Measurements from ENCODE around the gene IRF7. TPM values are rescaled to one million over a fixed set of nuclear protein-coding genes. Genes with fewer than 3 reads are reported as not detected.

The IRF7 gene
- total RNA-seq, 1 donor from 2014 or later: 74.1 TPM

- ChIA-PET CTCF (no interaction called here), POLR2A (interaction anchor here (0.6 kb wide), 1 partner anchor 317 kb away, joined by 3 read pairs; no protein-coding TSS in a partner anchor)
- Mint-ChIP-seq H3K9me3 (no peaks in the 10 kb centered on the region), H3K27me3 (no peaks in the 10 kb centered on the region), H3K4me3 (no peak overlapping the region), H3K4me1 (peaks cover 23% of the 10 kb centered on the region), H3K27ac (peak overlapping the region; percentile 30), H3K36me3 (ENCODE audit: low read depth) (peaks cover 5% of the 10 kb centered on the region)
- no peak for DNase-seq
- TF ChIP-seq CTCF (IDR thresholded peaks at IDR 0.05): no peak
- ATAC-seq (ENCODE audit: low read depth): no peak
- intact Hi-C loops (cut with micrococcal nuclease): loop anchor here (2.0 to 10.0 kb wide), 4 partner anchors 19 to 1237 kb away; partner anchors contain the start of genes DRD4 and LSP1
Measured at GRCh38 chr11:617912-618682, 2.3 kb upstream of the IRF7 start.

DNA sequence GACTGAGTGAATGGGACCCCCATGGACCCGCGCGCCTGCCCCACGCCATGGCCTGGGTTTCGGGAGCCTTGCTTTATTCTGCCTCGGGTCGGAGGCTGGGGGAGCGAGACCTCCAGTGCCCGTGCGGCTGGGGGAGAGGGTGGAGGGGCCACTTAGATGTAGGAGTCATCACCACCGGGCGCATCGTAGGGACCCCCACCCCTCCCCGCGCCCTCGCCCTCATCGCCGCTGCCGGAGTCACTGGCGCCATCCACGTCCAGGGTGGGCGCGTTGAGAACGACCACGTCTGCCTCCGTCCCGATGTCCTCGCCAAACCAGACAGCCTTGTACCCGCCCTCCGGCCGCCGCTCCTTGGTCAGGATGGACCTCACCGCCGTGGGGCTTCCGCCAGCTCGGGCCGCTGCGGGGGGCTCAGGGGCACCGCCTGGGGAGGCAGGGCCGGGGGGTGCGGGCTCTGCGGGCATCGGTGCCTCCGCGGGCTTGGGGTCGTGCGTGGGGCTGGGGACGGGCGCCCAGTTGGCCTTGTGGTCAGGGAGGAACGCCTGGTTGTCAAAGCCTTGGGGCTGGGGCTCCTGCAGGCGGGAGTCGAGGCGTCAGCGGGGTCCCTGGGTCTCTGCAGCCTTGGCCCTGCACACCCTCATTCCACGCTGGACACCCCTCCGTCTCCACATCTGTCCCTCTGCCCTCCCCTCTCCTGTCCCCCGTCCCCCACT, 1.6 kb upstream of the IRF7 start:
- Mint-ChIP-seq H3K4me3 (no peak overlapping the region), H3K9me3 (no peaks in the 10 kb centered on the region), H3K4me1 (peaks cover 23% of the 10 kb centered on the region), H3K27ac (peak overlapping the region; percentile 30), H3K27me3 (no peaks in the 10 kb centered on the region), H3K36me3 (ENCODE audit: low read depth) (peaks cover 8% of the 10 kb centered on the region)
- intact Hi-C loops (cut with micrococcal nuclease): loop anchor here (2.0 to 10.0 kb wide), 4 partner anchors 19 to 1237 kb away; partner anchors contain the start of genes DRD4 and LSP1
- ChIA-PET POLR2A (interaction anchor here (0.6 kb wide), 1 partner anchor 317 kb away, joined by 3 read pairs; no protein-coding TSS in a partner anchor), CTCF (no interaction called here)
- TF ChIP-seq CTCF (IDR thresholded peaks at IDR 0.05): no peak
- DNase-seq (no peak), ATAC-seq (ENCODE audit: low read depth) (no peak)

- ChIA-PET CTCF (no interaction called here), POLR2A (interaction anchor here (0.6 to 3.8 kb wide), 15 partner anchors 11 to 211 kb away, joined by 3 to 27 read pairs (median 5); partner anchors contain the start of genes DEAF1, GATD1, HRAS and LRRC56)
- ATAC-seq (ENCODE audit: low read depth) (no peak), DNase-seq (no peak)
- Mint-ChIP-seq H3K4me3 (peak overlapping the region; percentile 90), H3K27me3 (no peaks in the 10 kb centered on the region), H3K4me1 (peaks cover 25% of the 10 kb centered on the region), H3K9me3 (no peaks in the 10 kb centered on the region), H3K36me3 (ENCODE audit: low read depth) (peaks cover 16% of the 10 kb centered on the region), H3K27ac (peak overlapping the region; percentile 88)
- no peak for TF ChIP-seq CTCF (IDR thresholded peaks at IDR 0.05)
- intact Hi-C loops (cut with micrococcal nuclease): loop anchor here (1.0 to 10.0 kb wide), 5 partner anchors 20 to 1238 kb away; partner anchors contain the start of genes DEAF1, DRD4, LSP1 and TMEM80
Measured at GRCh38 chr11:616320-617198, 809 bp upstream of the IRF7 start.

GRCh38 chr11:614623-615503, 887 bp downstream of the IRF7 start:
- Mint-ChIP-seq H3K9me3 (no peaks in the 10 kb centered on the region), H3K4me3 (peak overlapping the region; percentile 90), H3K27ac (peak overlapping the region; percentile 88), H3K36me3 (ENCODE audit: low read depth) (peaks cover 32% of the 10 kb centered on the region), H3K4me1 (peaks cover 25% of the 10 kb centered on the region), H3K27me3 (no peaks in the 10 kb centered on the region)
- no peak for TF ChIP-seq CTCF (IDR thresholded peaks at IDR 0.05)
- POLR2A ChIA-PET: interaction anchor here (0.6 to 3.8 kb wide), 20 partner anchors 9 to 228 kb away, joined by 3 to 27 read pairs (median 5); partner anchors contain the start of genes DEAF1, GATD1, HRAS and LMNTD2
- intact Hi-C loops (cut with micrococcal nuclease): loop anchor here (1.0 to 10.0 kb wide), 3 partner anchors 39 to 1240 kb away; partner anchors contain the start of genes LSP1 and PHRF1
- DNase-seq (peak; percentile 35), ATAC-seq (ENCODE audit: low read depth) (no peak)
- CTCF ChIA-PET: no interaction called here

Data from activated B cell treated with CpG ODN at 0.5 μM for 24 hours (primary cell).